ENCODE results near the gene PDE4D. TPM values are rescaled to one million over a fixed set of nuclear protein-coding genes. Genes with fewer than 3 reads are reported as not detected.

PDE4D gene
- total RNA-seq, 1 experiment from 2014 or later, result 2.4 TPM

GRCh38 chr5:59020611-59021285 lies 872.8 kb downstream of the PDE4D start:
- Histone ChIP-seq H3K9me3 (ENCODE audit: control insufficient read depth, insufficient read depth, low read depth, low read length) (no peaks in the 10 kb centered on the region), H3K4me3 (ENCODE audit: low read depth in 2 of 2, low read length in 2 of 2) (no peak overlapping the region), H3K27me3 (ENCODE audit: control insufficient read depth, insufficient read depth, low read length) (no peaks in the 10 kb centered on the region), H3K4me1 (ENCODE audit: control insufficient read depth, insufficient read depth, low read length) (no peaks in the 10 kb centered on the region), H3K36me3 (ENCODE audit: control insufficient read depth, insufficient read depth, low read length) (no peaks in the 10 kb centered on the region), H3K27ac (ENCODE audit: low read length) (no peak overlapping the region)
- DNase-seq (ENCODE audit: low read depth, low spot score) (no peak), ATAC-seq (no peak)
- ChIA-PET CTCF (no interaction called here), POLR2A (no interaction called here)
- TF ChIP-seq SIN3A (IDR thresholded peaks at IDR 0.05; ENCODE audit: borderline replicate concordance, insufficient read depth, low read depth, low read length), result no peak
- TF ChIP-seq POLR2AphosphoS5 (IDR thresholded peaks at IDR 0.05; ENCODE audit: low read depth, low read length), result no peak
- TF ChIP-seq CTCF (IDR thresholded peaks at IDR 0.05), result no peak
- TF ChIP-seq REST (IDR thresholded peaks at IDR 0.05; ENCODE audit: insufficient read depth in 1 of 2, low read depth in 2 of 2, low read length in 1 of 2), result no peak
- TF ChIP-seq TCF7L2 (IDR thresholded peaks at IDR 0.05; ENCODE audit: low read depth, low read length), result no peak
- in situ Hi-C loops (cut with HindIII; ENCODE audit: low pct_unique_long_range_greater_than_20kb, low sequenced_read_pairs), result no loop called here
- BruUV-seq (replicated peaks), result no TSS peak
- intact Hi-C loops (cut with micrococcal nuclease; ENCODE audit: unreplicated experiment), result no loop called here

GRCh38 chr5:59019078-59019477 lies 874.4 kb downstream of the PDE4D start:
- ChIA-PET POLR2A (no interaction called here), CTCF (no interaction called here)

More at GRCh38 chr5:59019078-59019477, 874.4 kb downstream of the PDE4D start:
- ATAC-seq (no peak), DNase-seq (ENCODE audit: low read depth, low spot score) (no peak)
- no peaks in the 10 kb centered on the region for H3K4me1 ChIP-seq (ENCODE audit: control insufficient read depth, insufficient read depth, low read length)
- no peaks in the 10 kb centered on the region for H3K27me3 ChIP-seq (ENCODE audit: control insufficient read depth, insufficient read depth, low read length)
- no peaks in the 10 kb centered on the region for H3K9me3 ChIP-seq (ENCODE audit: control insufficient read depth, insufficient read depth, low read depth, low read length)
- no peak overlapping the region for H3K4me3 ChIP-seq (ENCODE audit: low read depth in 2 of 2, low read length in 2 of 2)
- H3K36me3 ChIP-seq (ENCODE audit: control insufficient read depth, insufficient read depth, low read length), result no peaks in the 10 kb centered on the region
- in situ Hi-C loops (cut with HindIII; ENCODE audit: low pct_unique_long_range_greater_than_20kb, low sequenced_read_pairs) (no loop called here), intact Hi-C loops (cut with micrococcal nuclease; ENCODE audit: unreplicated experiment) (no loop called here)
- H3K27ac ChIP-seq (ENCODE audit: low read length), result no peak overlapping the region
- no peak for TF ChIP-seq TCF7L2 (IDR thresholded peaks at IDR 0.05; ENCODE audit: low read depth, low read length)
- TF ChIP-seq REST (IDR thresholded peaks at IDR 0.05; ENCODE audit: insufficient read depth in 1 of 2, low read depth in 2 of 2, low read length in 1 of 2), result no peak
- no peak for TF ChIP-seq POLR2AphosphoS5 (IDR thresholded peaks at IDR 0.05; ENCODE audit: low read depth, low read length)
- TF ChIP-seq CTCF (IDR thresholded peaks at IDR 0.05), result no peak
- no peak for TF ChIP-seq SIN3A (IDR thresholded peaks at IDR 0.05; ENCODE audit: borderline replicate concordance, insufficient read depth, low read depth, low read length)
- BruUV-seq (replicated peaks), result no TSS peak
